Activated CD8-positive, alpha-beta T cell treated with anti-CD3 and anti-CD28 coated beads for 36 hours (primary cell): ENCODE data around the gene SLC44A2. TPM values are rescaled to one million over a fixed set of nuclear protein-coding genes. Genes with fewer than 3 reads are reported as not detected.
A peak's percentile ranks its signal among the peaks of the same experiment; 100 is the strongest.

Source experiments
- ATAC-seq: fragments of 200-7000 bp; cut with Tn5 transposase; one replicate; pipeline ENCODE4 v1.10.0; 2021; ENCODE audit warnings: mild to moderate bottlenecking, moderate library complexity
- CTCF ChIA-PET: fragments of 350-600 bp; sonication (Branson Sonifier 250); formaldehyde crosslinking; loops from one replicate; lab custom pipeline; 2021; ENCODE audit warnings: antibody characterized with exemption; lab: Charles Lee
- POLR2A ChIA-PET: fragments of 350-600 bp; sonication (Branson Sonifier 250); formaldehyde crosslinking; loops from one replicate; lab custom pipeline; 2021; ENCODE audit warnings: antibody characterized with exemption; lab: Charles Lee
- DNase-seq: peaks from one replicate; pipeline ENCODE4 v3.0.0-alpha.2; 2020
- H3K27ac Mint-ChIP-seq: one replicate; pipeline ENCODE4 v1.8.0; 2021; ENCODE audit warnings: mild to moderate bottlenecking, mixed read lengths
- H3K27me3 Mint-ChIP-seq: one replicate; pipeline ENCODE4 v1.8.0; 2021; ENCODE audit warnings: mixed read lengths
- H3K36me3 Mint-ChIP-seq: one replicate; pipeline ENCODE4 v1.8.0; 2021; ENCODE audit warnings: low read depth, mixed read lengths
- H3K4me1 Mint-ChIP-seq: one replicate; pipeline ENCODE4 v1.8.0; 2021; ENCODE audit warnings: low read depth, mixed read lengths
- H3K4me3 Mint-ChIP-seq: one replicate; pipeline ENCODE4 v1.8.0; 2021; ENCODE audit warnings: mild to moderate bottlenecking, moderate library complexity, mixed read lengths
- H3K9me3 Mint-ChIP-seq: one replicate; pipeline ENCODE4 v1.8.0; 2021; ENCODE audit warnings: mixed read lengths
- intact Hi-C: fragments of 100-400 bp; cut with micrococcal nuclease; formaldehyde crosslinking; loops from one replicate; pipeline ENCODE4 v1.10.0; 2022
- total RNA-seq, 2 experiments: library from RNA; stranded (reverse); gene quantifications; one replicate each; pipeline ENCODE4 v1.2.3, GENCODE V29; 2021
- TF ChIP-seq, protein P1 (sequence below): fragments of 200-600 bp; IDR thresholded peaks from one replicate; pipeline ENCODE4 v1.8.0; 2022; ENCODE audit warnings: antibody characterized with exemption, mild to moderate bottlenecking

The SLC44A2 gene
- total RNA-seq, 2 experiments from 2014 or later: 66.0 to 71.4 TPM

DNA sequence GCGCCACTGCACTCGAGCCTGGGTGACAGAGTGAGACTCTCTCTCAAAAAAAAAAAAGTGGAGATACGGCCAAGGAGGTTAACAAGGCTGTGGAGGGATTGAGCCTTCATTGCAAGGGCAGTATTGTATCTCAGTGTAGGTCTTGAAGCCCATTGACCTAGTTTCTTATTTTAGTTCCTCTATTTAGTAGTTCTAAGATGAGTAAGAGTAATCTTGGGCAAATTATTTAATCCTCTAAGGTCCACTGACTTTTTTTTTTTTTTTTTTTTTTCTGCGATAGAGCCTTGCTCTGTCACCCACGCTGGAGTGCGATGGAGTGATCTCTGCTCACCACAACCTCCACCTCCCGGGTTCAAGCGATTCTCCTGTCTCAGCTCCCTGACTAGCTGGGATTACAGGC lies 14.5 kb downstream of the SLC44A2 start:
- Mint-ChIP-seq H3K4me1 (peaks cover 51% of the 10 kb centered on the region), H3K27me3 (no peaks in the 10 kb centered on the region)
- POLR2A ChIA-PET: interaction anchor here (0.6 to 1.0 kb wide), 2 partner anchors 17 to 36 kb away, joined by 3 read pairs; no protein-coding TSS in a partner anchor

DNA sequence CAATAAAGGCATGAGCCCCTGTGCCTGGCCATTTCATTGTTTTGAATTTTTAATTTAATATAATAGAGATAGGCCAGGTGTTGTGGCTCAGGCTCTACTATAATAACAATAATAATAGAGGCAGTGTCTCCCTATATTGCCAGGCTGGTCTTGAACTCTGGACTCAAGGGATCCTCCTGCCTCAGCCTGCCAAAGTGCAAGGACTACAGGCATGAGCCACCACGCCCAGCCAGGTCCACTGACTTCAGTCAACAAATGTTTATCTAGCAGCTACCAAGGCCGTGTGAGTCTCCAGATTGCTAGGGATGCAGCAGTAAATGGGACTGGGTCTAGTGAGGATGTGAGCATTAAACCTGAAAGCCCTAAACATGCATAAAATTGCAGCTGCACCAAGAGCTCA lies 15.0 kb downstream of the SLC44A2 start:
- intact Hi-C loops: loop anchor here (5.0 kb wide), 1 partner anchor 38 kb away; no protein-coding TSS in a partner anchor
- Mint-ChIP-seq H3K4me1 (peaks cover 51% of the 10 kb centered on the region), H3K9me3 (no peaks in the 10 kb centered on the region), H3K36me3 (peaks cover 52% of the 10 kb centered on the region), H3K27ac (peak overlapping the region; percentile 75), H3K4me3 (no peak overlapping the region), H3K27me3 (no peaks in the 10 kb centered on the region)
- TF ChIP-seq, protein P1, sequence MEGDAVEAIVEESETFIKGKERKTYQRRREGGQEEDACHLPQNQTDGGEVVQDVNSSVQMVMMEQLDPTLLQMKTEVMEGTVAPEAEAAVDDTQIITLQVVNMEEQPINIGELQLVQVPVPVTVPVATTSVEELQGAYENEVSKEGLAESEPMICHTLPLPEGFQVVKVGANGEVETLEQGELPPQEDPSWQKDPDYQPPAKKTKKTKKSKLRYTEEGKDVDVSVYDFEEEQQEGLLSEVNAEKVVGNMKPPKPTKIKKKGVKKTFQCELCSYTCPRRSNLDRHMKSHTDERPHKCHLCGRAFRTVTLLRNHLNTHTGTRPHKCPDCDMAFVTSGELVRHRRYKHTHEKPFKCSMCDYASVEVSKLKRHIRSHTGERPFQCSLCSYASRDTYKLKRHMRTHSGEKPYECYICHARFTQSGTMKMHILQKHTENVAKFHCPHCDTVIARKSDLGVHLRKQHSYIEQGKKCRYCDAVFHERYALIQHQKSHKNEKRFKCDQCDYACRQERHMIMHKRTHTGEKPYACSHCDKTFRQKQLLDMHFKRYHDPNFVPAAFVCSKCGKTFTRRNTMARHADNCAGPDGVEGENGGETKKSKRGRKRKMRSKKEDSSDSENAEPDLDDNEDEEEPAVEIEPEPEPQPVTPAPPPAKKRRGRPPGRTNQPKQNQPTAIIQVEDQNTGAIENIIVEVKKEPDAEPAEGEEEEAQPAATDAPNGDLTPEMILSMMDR: no peak
- ChIA-PET POLR2A (interaction anchor here (0.6 to 2.0 kb wide), 4 partner anchors 14 to 59 kb away, joined by 3 to 7 read pairs (median 4); no protein-coding TSS in a partner anchor), CTCF (interaction anchor here (1.8 to 14.8 kb wide), 3 partner anchors 45 to 70 kb away, joined by 4 to 409 read pairs (median 71); partner anchors contain the start of genes CDKN2D and KRI1)
- DNase-seq (no peak), ATAC-seq (no peak)

More for the DNA sequence above, 14.5 kb downstream of the SLC44A2 start:
- Mint-ChIP-seq H3K4me3 (no peak overlapping the region), H3K9me3 (no peaks in the 10 kb centered on the region), H3K27ac (peak overlapping the region; percentile 34), H3K36me3 (peaks cover 57% of the 10 kb centered on the region)
- TF ChIP-seq, protein P1: no peak
- DNase-seq (no peak), ATAC-seq (no peak)
- intact Hi-C loops: loop anchor here (5.0 kb wide), 1 partner anchor 38 kb away; no protein-coding TSS in a partner anchor
- CTCF ChIA-PET: interaction anchor here (1.8 to 14.8 kb wide), 2 partner anchors 44 to 58 kb away, joined by 4 to 409 read pairs; no protein-coding TSS in a partner anchor

DNA sequence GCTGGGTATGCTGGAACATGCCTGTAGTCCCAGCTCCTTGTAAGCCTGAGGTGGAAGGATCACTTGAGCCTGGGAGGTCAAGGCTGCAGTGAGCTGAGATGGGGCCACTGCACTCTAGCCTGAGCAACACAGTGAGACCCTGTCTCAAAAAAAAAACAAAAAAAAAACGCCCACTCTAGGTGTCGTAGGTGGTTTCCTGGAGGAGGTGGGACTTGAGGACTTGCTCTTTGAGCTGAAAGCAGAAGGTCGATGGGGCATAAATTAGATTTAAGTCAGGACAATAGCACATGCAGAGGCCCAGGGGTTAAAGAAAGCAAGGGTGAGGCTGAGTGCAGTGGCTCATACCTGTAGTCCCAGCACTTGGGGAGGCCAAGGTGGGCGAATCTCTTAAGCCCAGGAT lies 15.9 kb downstream of the SLC44A2 start:
- Mint-ChIP-seq H3K27me3 (no peaks in the 10 kb centered on the region), H3K27ac (peak overlapping the region; percentile 75), H3K9me3 (no peaks in the 10 kb centered on the region), H3K4me3 (no peak overlapping the region), H3K36me3 (peaks cover 46% of the 10 kb centered on the region), H3K4me1 (peaks cover 51% of the 10 kb centered on the region)
- intact Hi-C loops: loop anchor here (5.0 kb wide), 1 partner anchor 39 kb away; no protein-coding TSS in a partner anchor
- ATAC-seq (no peak), DNase-seq (no peak)
- TF ChIP-seq, protein P1: no peak
- POLR2A ChIA-PET: interaction anchor here (1.0 to 2.0 kb wide), 5 partner anchors 14 to 135 kb away, joined by 3 to 7 read pairs (median 4); no protein-coding TSS in a partner anchor
- CTCF ChIA-PET: interaction anchor here (1.2 to 14.8 kb wide), 4 partner anchors 46 to 223 kb away, joined by 3 to 409 read pairs (median 38); partner anchors contain the start of genes CDKN2D and KRI1

DNA sequence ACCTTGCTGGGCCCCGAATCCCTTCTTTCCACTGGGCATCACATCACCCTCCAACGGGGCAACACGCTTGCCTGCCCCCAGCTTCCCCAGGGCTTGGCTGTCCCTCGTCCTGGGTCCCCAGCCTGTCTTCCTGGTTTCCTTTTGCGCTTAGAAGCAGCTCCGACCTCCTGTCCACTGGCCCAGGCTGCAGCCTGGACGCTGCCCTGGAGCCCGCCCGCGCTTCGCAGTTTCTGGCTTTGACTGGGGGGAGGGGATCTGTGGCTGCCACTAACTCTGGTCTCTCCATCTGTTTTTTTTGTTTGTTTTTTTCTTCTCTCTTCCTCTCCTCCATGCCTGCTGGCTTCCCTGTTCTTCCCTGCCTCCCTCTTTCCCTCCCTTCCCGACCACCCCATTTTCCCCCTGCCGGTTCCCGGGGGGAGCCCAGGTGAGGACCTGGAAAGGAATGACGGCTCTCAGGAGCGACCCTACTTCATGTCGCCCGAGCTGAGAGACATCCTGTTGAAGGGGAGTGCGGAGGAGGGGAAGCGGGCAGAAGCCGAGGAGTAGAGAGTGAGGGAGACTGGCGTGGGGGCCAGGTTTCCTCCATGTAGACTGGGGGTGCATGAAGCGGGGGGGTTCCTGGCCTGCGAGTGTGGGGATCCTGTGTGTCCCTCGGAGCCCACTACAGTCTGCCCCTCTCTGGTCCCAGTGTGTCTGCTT lies 17.3 kb downstream of the SLC44A2 start:
- intact Hi-C loops: loop anchor here (5.0 kb wide), 1 partner anchor 40 kb away; no protein-coding TSS in a partner anchor
- Mint-ChIP-seq H3K4me3 (peak overlapping the region; percentile 45), H3K9me3 (no peaks in the 10 kb centered on the region), H3K36me3 (peaks cover 38% of the 10 kb centered on the region), H3K27me3 (no peaks in the 10 kb centered on the region), H3K4me1 (peaks cover 49% of the 10 kb centered on the region), H3K27ac (peak overlapping the region; percentile 90)
- peak; percentile 40 for ATAC-seq
- CTCF ChIA-PET: interaction anchor here (0.7 to 14.8 kb wide), 6 partner anchors 9 to 222 kb away, joined by 3 to 409 read pairs (median 31); partner anchors contain the start of genes CDKN2D, KRI1 and QTRT1
- peak; percentile 49 for DNase-seq
- POLR2A ChIA-PET: interaction anchor here (0.6 to 3.5 kb wide), 7 partner anchors 9 to 109 kb away, joined by 3 to 24 read pairs (median 6); no protein-coding TSS in a partner anchor
- TF ChIP-seq, protein P1: no peak
